Epidermal melanocyte (primary cell): ENCODE data around the gene MARK4.
"Not testable (repeated sequence)": the region's sequence is repeated elsewhere in the genome, so short reads cannot be mapped to it uniquely, and the experiment has no call there.

Experiments
- DNase-seq: peaks from one replicate; pipeline ENCODE4 v3.0.0; 2011; ENCODE audit warnings: low spot score; ENCODE audit not compliant: insufficient read length

The MARK4 gene

DNA sequence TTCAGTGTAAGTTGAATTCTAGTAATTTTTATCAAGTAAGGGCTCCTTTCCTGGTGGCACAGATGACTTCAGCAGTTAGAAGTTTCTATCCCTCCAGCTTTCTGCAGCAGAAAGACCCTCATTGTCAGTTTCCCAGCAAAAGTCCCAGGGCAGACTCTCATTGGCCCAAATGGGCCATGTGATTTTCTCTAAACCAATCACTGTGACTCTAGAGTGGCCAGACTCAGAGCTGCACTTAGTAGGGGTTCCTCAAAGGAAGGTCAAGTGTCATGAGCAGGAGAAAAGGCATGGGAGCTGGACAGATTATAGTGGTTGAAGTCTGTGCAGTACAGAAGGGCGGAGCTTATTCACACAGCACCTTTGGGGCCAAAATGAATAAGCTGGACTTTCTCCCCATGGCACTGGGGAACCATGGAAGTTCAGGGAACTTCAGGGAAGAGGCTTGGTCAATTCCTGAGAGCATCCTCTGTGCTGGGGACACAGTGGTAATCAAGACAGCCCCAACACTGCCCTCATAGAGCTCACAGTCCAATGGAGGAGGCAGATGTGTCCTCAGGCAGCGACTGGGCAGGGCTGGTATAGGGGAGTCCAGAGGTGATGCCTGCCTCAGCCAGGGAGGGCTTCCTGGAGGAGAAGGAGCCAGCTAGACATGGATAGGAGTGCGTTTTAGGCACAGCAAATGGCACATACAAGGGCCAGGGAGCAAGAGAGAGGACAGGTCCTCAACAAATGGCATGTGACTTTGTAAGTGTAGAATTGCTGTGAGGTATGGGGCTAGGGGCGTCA, 53.3 kb downstream of the MARK4 start:
- DNase-seq: no peak

DNA sequence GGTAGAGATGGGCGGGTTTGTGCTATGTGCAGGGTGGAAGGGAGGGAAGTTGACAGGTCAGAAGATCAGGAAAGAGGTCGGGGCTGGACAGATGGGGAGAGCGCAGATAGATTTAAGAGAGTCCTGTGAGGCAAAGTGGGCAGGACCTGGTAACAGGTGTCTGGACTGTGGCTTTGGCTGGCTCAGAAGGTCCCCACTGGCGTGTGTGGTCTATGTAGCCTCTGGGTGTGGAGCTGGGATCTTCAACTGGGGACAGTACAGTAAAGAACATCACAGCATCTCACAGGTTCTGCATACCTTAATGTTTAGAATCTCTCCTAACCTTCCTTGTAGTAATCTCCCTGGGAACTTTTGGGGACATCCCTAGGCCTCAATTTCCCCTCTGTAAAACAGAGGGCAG, 53.9 kb downstream of the MARK4 start:
- DNase-seq: no peak

DNA sequence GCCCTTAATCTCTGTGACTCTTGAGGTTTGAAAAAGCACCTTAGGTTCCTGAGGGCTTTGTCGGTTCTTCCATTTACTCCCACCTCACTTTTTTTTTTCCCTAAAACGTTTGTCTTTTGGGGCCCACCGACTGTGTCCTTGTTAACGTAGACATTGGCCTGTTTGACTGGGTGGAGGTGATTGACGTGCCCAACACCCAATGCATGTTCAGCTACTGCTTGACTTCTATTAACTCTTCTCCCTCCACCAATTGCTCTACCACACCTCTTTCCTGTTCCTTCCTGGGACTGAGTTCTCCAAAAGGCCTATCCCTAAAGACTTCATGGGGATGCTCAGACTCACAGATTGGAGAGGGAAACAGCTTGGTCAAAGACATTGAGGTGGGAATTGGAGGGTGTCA, 54.4 kb downstream of the MARK4 start:
- DNase-seq: no peak

DNA sequence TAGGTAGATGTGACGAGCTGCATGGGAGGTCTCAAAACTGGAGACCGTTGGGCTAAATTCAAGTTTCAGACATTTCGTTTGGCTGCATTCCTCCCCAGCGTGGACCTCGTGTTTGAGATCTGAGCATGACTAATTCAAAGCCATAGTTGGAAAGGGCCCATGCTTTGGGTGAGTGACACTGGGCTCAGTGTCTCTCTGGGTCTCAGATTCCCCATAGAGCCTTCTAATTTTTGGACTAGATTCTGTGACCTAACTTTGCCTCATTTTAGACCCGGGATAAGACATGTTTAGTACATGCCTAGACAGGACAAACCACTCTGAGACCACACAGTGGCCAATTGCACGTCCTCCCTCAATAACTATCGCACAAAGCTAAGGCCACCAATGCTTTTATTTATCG, 55.0 kb downstream of the MARK4 start:
- DNase-seq: no peak

DNA sequence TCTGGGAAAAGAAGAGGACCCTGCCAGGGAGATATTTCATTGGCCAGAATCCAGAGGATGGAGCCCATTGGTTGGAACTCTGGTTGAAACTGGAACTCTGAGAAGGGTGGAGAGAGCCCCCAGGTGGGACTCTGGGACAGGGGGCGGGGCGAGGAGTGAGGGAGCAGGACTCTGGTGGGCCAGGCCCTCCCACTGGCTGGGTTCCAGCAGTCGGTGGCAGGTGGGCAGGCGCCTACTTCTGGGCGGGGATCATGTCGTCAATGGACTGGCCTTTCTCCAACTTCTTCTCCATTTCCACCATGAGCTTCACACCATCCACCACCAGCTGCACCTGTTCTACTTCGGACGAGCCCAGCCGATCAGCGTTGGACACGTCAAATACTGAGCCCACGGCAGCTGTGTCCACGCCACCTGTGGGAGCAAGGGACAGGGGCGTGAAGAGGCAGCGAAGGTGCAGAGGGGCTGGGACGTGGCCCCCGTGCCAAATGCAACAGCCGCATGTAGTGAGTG, 55.5 kb downstream of the MARK4 start:
- DNase-seq: no peak

DNA sequence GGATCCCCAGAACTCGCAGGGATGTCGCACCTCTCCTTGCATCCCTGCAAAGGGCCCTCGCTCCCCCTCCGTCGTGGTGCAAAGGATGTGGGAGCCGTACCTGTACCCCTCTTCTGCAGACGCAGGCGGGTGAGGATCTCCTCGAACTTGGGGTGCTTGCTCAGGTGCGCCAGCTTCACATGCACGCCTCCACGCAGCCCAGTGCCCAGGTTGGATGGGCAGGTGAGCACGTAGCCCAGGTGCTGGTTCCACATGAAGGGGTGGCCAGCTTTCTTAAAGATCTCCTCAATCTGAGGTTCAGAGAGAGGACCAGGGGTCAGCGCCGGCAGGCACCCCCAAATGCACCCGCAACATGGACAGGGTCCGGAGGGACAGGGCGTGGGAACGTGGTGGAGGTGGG, 56.3 kb downstream of the MARK4 start:
- no peak for DNase-seq

DNA sequence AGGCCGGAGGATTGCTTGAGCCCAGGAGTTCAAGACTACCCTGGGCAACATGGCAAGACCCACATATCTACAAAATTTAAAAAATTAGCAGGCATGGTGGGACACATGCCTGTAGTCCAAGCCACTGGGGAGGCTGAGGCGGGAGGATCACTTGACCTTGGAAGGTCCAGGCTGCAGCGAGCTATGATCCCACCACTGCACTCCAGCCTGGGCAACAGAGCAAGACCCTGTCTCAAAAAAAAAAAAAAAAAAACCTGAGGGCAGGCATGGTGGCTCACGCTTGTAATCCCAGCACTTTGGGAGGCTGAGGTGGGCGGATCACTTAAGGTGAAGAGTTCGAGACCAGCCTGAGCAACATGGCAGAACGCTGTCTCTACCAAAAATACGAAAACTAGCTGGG, 58.3 kb downstream of the MARK4 start:
- DNase-seq: not testable (repeated sequence)

DNA sequence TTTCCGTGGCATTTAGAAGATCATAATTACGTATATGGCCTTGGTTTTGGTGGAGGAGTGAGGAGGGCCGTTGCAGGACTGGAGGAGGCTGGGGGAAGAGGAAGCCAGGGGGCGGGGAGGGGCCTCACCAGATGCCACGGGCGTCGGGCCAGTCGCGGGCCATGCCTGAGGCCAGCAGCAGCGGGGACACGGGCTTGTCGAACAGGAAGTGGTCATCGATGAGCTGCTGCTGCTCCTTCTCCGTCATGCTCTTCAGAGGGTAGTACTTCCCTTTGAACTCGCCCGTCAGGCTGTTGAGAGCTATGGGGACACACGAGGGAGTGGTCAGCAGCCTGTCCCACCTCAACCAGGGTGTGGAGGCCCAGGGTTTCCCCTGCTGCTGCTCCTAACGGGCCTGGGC, 60.5 kb downstream of the MARK4 start:
- no peak for DNase-seq

DNA sequence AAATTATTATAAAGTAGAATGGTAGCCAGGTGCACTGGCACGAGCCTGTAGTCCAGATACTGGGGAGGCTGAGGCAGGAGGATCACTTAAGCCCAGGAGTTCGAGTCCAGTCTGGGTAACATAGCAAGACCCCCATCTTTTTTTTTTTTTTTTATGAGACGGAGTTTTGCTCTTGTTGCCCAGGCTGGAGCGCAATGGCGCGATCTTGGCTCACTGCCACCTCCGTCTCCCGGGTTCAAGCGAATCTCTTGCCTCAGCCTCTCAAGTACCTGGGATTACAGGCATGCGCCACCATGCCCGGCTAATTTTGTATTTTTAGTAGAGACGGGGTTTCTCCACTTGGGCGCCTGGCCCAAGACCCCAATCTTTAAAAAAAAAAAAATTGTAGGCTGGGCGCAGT, 61.2 kb downstream of the MARK4 start:
- not testable (repeated sequence) for DNase-seq

DNA sequence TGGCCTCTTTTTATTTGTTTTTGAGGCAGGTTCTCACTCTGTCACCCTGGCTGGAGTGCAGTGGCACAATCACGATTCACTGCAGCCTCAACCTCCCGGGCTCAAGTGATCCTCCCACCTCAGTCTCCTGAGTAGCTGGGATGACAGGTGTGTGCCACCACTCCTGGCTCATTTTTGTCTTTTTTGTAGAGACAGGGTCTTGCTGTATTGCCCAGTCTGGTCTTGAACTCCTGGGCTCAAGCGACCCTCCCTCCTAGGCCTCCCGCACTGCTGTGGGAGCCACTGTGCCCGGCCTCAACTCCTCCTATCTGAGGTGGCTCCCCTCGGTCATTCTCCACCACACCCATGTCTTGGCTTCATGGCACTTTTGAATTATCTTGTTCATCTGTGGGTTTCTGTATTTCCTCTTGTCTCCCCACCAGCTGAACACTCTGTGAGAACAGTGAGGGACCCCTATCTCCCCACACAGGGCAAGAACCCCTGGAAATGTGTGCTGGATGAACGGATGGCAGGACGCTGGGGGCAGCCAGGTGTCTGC, 63.7 kb downstream of the MARK4 start:
- no peak for DNase-seq

DNA sequence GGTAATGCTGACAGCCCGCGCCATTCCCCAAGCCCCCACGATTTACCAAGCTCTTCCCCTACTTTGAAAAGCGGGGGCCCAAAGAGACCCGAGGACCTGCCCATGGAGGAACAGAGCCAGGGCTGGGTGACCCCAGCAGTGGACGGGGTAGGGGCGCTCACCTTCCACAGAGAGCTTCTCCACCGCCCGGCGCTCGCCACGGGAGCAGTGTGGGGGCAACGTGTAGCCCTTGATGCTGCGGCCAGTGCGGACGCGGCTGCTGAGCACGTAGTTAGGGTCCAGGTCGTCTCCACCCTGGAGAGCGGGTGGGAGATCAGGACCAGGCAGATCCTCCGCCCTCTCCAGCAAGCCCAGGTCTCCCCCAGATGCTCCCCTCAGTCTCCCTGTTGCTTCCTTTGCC, 64.2 kb downstream of the MARK4 start:
- DNase-seq: no peak

DNA sequence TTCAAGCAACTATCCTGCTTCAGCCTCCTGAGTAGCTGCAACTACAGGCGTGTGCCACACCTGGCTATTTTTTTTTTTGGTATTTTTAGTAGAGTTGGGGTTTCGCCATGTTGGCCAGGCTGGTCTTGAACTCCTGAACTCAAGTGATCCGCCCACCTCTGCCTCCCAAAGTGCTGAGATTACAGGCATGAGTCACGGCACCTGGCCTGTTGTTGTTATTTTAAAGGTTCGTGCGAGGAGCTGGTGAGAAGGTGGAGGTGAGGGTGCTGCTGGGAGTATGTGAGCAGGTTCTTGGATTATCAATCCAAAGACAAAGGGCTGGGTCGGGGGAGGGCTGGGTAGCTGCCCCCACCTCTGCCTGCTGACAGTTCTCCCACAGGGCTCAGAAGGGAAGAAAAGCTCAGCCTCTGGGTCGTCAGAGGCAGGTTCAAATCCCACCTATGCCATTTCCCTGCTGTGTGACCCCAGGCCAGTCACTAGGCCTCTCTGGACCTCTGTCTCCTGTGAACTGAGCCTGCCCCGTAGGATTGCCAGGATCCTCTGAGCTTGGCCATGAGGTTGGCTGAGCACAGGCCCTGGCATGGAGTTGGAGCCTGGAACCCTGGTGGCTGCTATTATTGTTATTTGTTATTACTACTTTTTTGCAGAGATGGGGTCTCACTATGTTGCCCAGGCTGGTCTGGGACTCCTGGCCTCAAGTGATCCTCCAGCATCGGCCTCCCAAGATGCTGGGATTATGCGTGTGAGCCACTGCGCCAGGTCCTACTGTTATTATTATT, 70.1 kb downstream of the MARK4 start:
- DNase-seq: no peak

DNA sequence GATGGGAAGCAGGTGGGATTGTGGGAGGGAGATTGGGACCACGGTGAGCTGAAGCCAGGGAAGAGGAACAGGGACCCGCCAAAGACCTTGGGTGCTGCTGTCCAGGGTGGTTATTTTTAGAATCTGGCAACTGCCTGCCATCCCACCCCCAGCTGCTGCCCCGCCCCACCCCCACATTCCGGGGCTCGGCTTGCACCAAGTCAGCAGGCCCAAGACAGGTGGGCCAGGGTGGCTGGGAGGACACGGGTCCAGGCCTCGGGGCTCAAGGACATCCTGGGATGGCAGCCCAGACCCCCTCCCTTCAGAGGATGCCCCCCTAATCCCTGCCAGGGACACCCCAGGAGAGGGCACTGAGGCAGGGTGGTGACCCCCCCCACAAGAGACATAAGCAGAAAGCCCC, 70.8 kb downstream of the MARK4 start:
- no peak for DNase-seq

DNA sequence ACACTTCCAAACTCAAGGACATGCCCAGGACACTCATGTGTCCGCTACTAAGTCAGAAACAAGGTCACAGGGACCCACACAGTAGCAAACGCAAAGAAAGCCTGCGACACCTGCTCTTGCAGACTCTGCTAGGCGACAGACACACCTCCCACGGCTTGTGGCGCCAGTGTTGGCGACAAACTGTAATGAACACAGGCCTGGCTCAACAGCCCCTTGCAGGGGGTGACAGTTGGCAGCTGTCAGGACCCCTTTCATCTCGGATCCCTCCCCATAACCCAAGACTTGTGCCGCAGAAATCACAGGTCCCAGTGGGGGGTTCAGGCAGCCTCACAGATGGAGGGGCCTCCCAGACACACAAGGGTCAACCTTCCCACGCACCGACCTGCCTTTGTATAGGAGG, 71.2 kb downstream of the MARK4 start:
- DNase-seq: no peak

DNA sequence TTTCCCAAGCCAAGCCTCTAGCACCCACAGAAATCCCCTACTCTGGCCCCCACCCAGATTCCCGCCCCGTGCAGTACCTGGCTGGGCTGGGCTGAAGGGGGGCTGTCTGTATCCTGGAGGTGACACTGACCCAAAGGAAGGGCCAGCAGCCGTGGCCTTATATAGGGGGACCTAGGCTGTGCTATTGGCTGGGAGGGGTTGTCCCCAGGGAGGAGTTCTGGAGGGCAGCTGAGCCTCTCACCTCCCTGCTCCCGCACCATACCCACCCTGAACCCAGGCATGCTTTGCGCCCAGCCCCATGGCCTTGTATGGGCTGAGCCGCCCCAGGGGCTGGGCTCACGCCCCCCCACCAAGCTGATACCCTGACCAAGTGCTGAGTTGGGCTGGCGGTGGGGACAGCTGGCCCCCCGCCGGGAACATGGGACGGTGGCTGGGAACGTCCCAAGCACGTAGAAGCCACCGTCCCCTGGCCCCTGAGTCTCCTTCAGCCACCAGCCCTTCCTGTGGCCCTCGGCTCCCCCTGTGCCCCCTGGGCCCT, 71.7 kb downstream of the MARK4 start, which contains the start of gene CKM:
CKM (minus strand) TSS at position 132 of the 538 bp plus-strand sequence. CDS start 3,162 bp downstream, outside the sequence.
- DNase-seq: no peak

DNA sequence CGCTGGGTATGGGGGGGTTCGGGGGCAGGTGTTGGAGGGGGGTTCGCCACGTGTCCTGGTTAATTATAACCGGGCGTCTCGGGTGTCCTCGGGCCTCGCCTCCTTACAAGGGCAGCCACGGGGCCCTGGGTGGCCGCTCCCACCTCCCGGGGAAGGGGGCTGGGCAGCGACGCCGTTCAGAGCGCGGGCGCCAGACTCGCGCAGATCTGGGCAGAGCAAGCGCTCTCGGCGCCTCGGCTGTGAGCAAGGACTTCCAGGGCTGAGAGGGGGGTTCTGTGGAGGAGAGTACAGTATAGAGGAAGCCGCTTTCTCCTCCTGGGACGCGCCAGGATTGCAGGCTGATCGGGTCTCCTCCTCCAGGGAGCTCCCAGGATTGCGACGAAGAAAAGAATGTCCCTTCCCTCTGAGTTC, 72.6 kb downstream of the MARK4 start:
- DNase-seq: no peak

DNA sequence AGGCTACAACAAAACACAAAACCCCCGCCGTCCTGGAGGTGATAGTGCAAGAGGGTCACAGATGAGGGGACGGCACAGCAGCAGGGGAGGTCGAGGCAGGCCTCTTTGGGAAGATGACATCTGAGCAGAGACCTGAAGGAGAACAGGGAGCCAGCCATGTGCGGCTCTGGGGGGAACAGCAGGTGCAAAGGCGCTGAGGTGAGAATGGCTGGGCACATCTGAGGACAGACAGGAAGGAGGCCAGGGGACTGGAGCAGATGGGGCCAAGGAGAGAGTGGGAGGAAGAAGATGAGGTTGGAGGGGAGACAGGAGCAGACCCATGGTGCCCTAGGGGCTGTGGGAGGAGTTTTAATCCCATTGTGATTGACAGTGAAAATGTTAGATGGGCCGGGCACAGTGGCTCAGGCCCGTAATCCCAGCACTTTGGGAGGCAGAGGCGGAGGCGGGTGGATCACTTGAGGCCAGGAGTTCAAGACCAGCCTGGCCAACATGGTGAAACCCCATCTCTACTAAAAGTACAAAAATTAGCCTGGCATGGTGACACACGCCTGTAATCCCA, 73.4 kb downstream of the MARK4 start:
- DNase-seq: no peak

DNA sequence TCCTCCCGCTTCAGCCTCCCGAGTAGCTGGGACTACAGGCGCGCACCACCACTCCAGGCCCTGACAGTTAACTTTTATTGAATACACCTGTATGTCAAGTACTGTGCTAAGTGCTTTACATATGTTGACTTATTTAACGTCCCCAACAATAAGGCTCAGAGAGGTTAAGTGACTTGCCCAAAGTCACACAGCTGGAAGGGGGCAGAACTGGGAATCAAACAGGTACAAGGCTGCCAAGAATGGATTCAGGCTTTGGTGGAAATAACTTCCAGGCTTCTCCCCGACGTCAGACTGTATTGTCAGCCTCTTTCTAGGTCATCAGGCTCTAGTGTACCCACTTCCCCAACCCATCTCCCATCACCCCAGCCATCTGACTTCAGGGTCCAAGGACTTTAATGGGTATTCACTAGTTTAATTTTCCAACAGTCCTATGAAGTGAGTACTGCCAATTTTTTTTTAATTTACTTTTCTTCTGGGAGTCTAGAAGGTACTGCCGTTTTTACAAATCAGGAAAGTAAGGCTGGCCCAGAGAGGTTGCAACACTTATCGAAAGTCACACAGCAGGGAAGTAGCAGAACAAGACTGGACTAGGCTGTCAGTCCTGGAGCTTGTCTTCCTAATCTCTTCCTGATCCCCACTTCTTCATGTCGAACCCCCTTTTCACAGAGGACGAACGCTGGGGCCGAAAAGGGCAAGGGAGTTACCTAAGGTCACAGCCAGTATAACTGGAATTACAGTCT, 76.5 kb downstream of the MARK4 start:
- no peak for DNase-seq

DNA sequence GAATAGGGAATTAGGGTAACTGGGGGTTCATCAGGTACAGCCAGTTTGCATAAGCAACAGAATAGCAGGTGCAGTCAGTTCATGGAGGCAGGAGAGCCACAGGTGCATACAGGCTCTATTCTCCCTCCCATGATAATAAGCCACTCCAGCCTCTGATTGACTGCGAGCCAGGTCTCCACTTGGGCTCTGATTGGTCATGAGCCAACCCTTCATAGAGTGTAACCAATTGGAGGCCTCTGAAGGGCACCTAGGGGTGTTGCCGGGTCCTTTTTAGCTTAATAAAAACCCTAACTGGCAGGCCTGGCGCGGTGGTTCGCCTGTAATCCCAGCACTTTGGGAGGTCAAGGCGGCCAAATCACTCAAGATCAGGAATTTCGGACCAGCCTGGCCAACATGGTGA, 80.3 kb downstream of the MARK4 start:
- no peak for DNase-seq

DNA sequence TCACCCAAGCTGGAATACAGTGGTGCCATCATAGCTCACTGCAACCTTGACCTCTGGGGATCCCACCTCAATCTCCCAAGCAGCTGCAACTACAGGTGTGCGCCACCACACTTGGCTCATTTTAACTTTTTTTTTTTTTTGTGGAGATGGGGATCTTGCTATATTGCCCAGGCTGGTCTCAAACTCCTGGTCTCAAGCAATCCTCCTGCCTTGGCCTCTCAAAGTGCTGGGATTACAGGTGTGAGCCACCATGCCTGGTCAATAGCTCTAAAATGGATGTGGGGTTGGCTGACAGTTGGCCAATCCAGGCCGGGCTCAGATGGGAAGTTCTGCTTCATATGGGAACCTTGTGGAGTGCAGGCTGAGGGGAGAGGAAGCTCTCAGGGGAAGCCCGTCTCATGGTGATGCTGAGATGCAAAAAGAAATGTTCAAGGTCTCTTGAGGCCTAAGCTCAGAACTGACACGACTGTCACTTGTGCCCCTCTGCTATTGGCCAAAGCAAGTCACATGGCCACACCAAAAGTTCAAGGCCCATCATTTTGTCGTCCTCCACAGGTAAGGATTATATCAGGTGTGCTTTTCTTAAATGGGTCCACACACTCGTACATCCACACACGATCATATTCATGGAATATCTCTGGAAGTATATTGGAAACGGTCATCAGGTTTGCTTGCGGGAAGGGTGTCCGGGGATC, 82.7 kb downstream of the MARK4 start:
- no peak for DNase-seq
